Smooth muscle cell (in vitro differentiated cells): Measurements from ENCODE around the gene SH2B2. TPM values are rescaled to one million over a fixed set of nuclear protein-coding genes. Genes with fewer than 3 reads are reported as not detected.

ENCODE experiments used
- DNase-seq: peaks from one replicate; lab custom pipeline; 2025; ENCODE audit not compliant: unreplicated experiment; lab: John Stamatoyannopoulos, UW
- H2AFZ ChIP-seq: fragments of 200-600 bp; sonication (generic); 2 replicates; pipeline ENCODE4 v1.6.0; 2016; ENCODE audit warnings: antibody characterized with exemption, low read depth, mild to moderate bottlenecking
- H3F3A ChIP-seq: fragments of 200-600 bp; sonication (generic); 2 replicates; pipeline ENCODE4 v1.6.0; 2017; ENCODE audit warnings: antibody characterized with exemption, low read depth
- H3K27ac ChIP-seq: fragments of 200-600 bp; sonication (generic); 2 replicates; pipeline ENCODE4 v1.5.1; 2016; ENCODE audit warnings: low read depth, mild to moderate bottlenecking
- H3K27me3 ChIP-seq: fragments of 200-600 bp; sonication (generic); 2 replicates; pipeline ENCODE4 v1.6.1; 2016; ENCODE audit warnings: low read depth, mild to moderate bottlenecking
- H3K36me3 ChIP-seq: fragments of 200-600 bp; sonication (generic); 2 replicates; pipeline ENCODE4 v1.5.1; 2016; ENCODE audit warnings: low read depth
- H3K4me1 ChIP-seq: fragments of 200-600 bp; sonication (generic); 2 replicates; pipeline ENCODE4 v1.5.1; 2016; ENCODE audit warnings: low read depth
- H3K4me2 ChIP-seq: fragments of 200-600 bp; sonication (generic); 2 replicates; pipeline ENCODE4 v1.6.0; 2016; ENCODE audit warnings: mild to moderate bottlenecking
- H3K4me3 ChIP-seq: fragments of 200-600 bp; sonication (generic); 2 replicates; pipeline ENCODE4 v1.5.1; 2016; ENCODE audit warnings: mild to moderate bottlenecking
- H3K79me2 ChIP-seq: fragments of 200-600 bp; sonication (generic); 2 replicates; pipeline ENCODE4 v1.6.0; 2016; ENCODE audit warnings: low read depth, mild to moderate bottlenecking
- H3K9ac ChIP-seq: fragments of 200-600 bp; sonication (generic); 2 replicates; pipeline ENCODE4 v1.6.0; 2016; ENCODE audit warnings: low read depth
- H3K9me3 ChIP-seq: fragments of 200-600 bp; sonication (generic); replicated peaks from 2 replicates; pipeline ENCODE4 v1.5.1; 2016; ENCODE audit warnings: low read depth
- H4K20me1 ChIP-seq: fragments of 200-600 bp; sonication (generic); 2 replicates; pipeline ENCODE4 v1.6.0; 2016; ENCODE audit warnings: low read depth
- CTCF ChIP-seq: fragments of 200-600 bp; sonication (generic); IDR thresholded peaks from 2 replicates; pipeline ENCODE4 v1.5.1; 2017; ENCODE audit warnings: borderline replicate concordance, mild to moderate bottlenecking, antibody characterized with exemption; ENCODE audit not compliant: insufficient read depth, poor library complexity, severe bottlenecking
- WGBS: methylation state at CpG from one replicate; pipeline ENCODE4 v1.1.7; 2016; ENCODE audit warnings: low lambda C conversion rate; 5-methylcytosine and 5-hydroxymethylcytosine counted together
- polyA plus RNA-seq: library from polyadenylated mRNA; unstranded; fragments of >200 nt; fragmentation: Nextera tagmentation; extraction: Ambion mirVana; gene quantifications from 2 replicates; pipeline ENCODE4 v1.2.1, GENCODE V29; 2016
- total RNA-seq: library from RNA; depleted of rRNA; stranded (reverse); fragments of >200 nt; gene quantifications from 2 replicates; pipeline ENCODE4 v1.2.3, GENCODE V29; 2014

SH2B2 gene
- total and polyA plus RNA-seq, 2 experiments from 2014 or later, result 8.2 to 12.4 TPM

GRCh38 chr7:102319671-102320070 is 33.0 kb downstream of the SH2B2 start:
- no peak for DNase-seq
- no peaks in the 10 kb centered on the region for H3K79me2 ChIP-seq
- H3K27me3 ChIP-seq, result no peaks in the 10 kb centered on the region
- H3K27ac ChIP-seq, result no peak overlapping the region
- no peaks in the 10 kb centered on the region for H3K36me3 ChIP-seq
- H2AFZ ChIP-seq, result no peak overlapping the region
- H3K9ac ChIP-seq, result no peak overlapping the region
- H3F3A ChIP-seq, result no peaks in the 10 kb centered on the region
- 95% methylated on average over 3 of the region's 3 CpGs for WGBS
- H3K9me3 ChIP-seq, result no peaks in the 10 kb centered on the region
- H3K4me2 ChIP-seq, result no peak overlapping the region
- no peaks in the 10 kb centered on the region for H3K4me1 ChIP-seq
- TF ChIP-seq CTCF, result no peak
- H4K20me1 ChIP-seq, result no peaks in the 10 kb centered on the region
- no peak overlapping the region for H3K4me3 ChIP-seq

GRCh38 chr7:102320181-102320580 is 33.5 kb downstream of the SH2B2 start:
- Histone ChIP-seq H3K4me2 (no peak overlapping the region), H3K9ac (no peak overlapping the region), H3K4me3 (no peak overlapping the region), H3K27me3 (no peaks in the 10 kb centered on the region), H3K9me3 (no peaks in the 10 kb centered on the region), H3K36me3 (no peaks in the 10 kb centered on the region), H3K4me1 (no peaks in the 10 kb centered on the region), H3K27ac (no peak overlapping the region), H3K79me2 (no peaks in the 10 kb centered on the region), H3F3A (no peaks in the 10 kb centered on the region), H2AFZ (no peak overlapping the region), H4K20me1 (no peaks in the 10 kb centered on the region)
- no peak for TF ChIP-seq CTCF
- no peak for DNase-seq
- 93% methylated on average over 14 of the region's 14 CpGs for WGBS

- Histone ChIP-seq H3K4me2 (peak overlapping the region; percentile 60), H4K20me1 (no peaks in the 10 kb centered on the region), H3F3A (no peaks in the 10 kb centered on the region), H2AFZ (no peak overlapping the region), H3K4me3 (no peak overlapping the region), H3K79me2 (no peaks in the 10 kb centered on the region), H3K27me3 (no peaks in the 10 kb centered on the region), H3K36me3 (no peaks in the 10 kb centered on the region), H3K4me1 (no peaks in the 10 kb centered on the region), H3K9me3 (no peaks in the 10 kb centered on the region), H3K9ac (no peak overlapping the region), H3K27ac (no peak overlapping the region)
- 89% methylated on average over 26 of the region's 37 CpGs for WGBS
- DNase-seq, result no peak
- no peak for TF ChIP-seq CTCF
These were observed 34.1 kb downstream of the SH2B2 start for GRCh38 chr7:102320601-102321350.
